Esophagus muscularis mucosa (tissue), 4 donors: ENCODE results near the gene C9orf85. TPM values are rescaled to one million over a fixed set of nuclear protein-coding genes. Genes with fewer than 3 reads are reported as not detected.
"Not testable (repeated sequence)": the region's sequence is repeated elsewhere in the genome, so short reads cannot be mapped to it uniquely, and the experiment has no call there.

Experiments used
- DNase-seq: peaks from one replicate; pipeline ENCODE4 v3.0.0-alpha.2; 2017; ENCODE audit errors: extremely low spot score
- H3K27ac ChIP-seq, 4 donors: fragments of 200-600 bp; sonication (generic); replicated peaks in 1 of 4; 1 replicate in 3 of 4; 2 replicates in 1 of 4; pipeline ENCODE4 v1.5.1; 2016 to 2019; ENCODE audit warnings: mild to moderate bottlenecking in 1 of 4
- H3K27me3 ChIP-seq, 4 donors: fragments of 200-600 bp; sonication (generic); one replicate each; pipeline versions ENCODE4 v1.5.1 to v1.6.0; 2016 to 2019
- H3K36me3 ChIP-seq, 4 donors: fragments of 200-600 bp; sonication (generic); one replicate each; pipeline ENCODE4 v1.5.1; 2016 to 2019
- H3K4me1 ChIP-seq, 4 donors: fragments of 200-600 bp; sonication (generic); one replicate each; pipeline ENCODE4 v1.5.1; 2016 to 2019
- H3K4me3 ChIP-seq, 4 donors: fragments of 200-600 bp; sonication (generic); 1 replicate in 2 of 4; 2 replicates in 2 of 4; pipeline ENCODE4 v1.5.1; 2016 to 2019; ENCODE audit warnings: mild to moderate bottlenecking in 4 of 4, moderate library complexity in 1 of 4
- H3K9me3 ChIP-seq, 4 donors: fragments of 200-600 bp; sonication (generic); 1 replicate in 3 of 4; 2 replicates in 1 of 4; pipeline ENCODE4 v1.5.1; 2016 to 2019
- CTCF ChIP-seq, 3 experiments: fragments of 200-600 bp in 2 of 3; fragments of 450-650 bp in 1 of 3; sonication (generic) in 2 of 3; IDR thresholded peaks; one replicate each; pipeline ENCODE4 v1.5.1; 2017 to 2019; ENCODE audit warnings: antibody characterized with exemption in 3 of 3, mild to moderate bottlenecking in 2 of 3, moderate library complexity in 1 of 3
- EP300 ChIP-seq: sonication (generic); formaldehyde crosslinking; IDR thresholded peaks from one replicate; pipeline ENCODE4 v1.6.1; 2017; ENCODE audit warnings: antibody characterized with exemption
- POLR2A ChIP-seq: fragments of 450-650 bp; IDR thresholded peaks from one replicate; pipeline ENCODE4 v1.6.1; 2017; ENCODE audit warnings: antibody characterized with exemption, moderate library complexity, mild to moderate bottlenecking, low read depth
- POLR2AphosphoS5 ChIP-seq, 2 donors: sonication (generic); formaldehyde crosslinking; IDR thresholded peaks; one replicate each; pipeline ENCODE4 v1.6.1; 2017; ENCODE audit warnings: antibody characterized with exemption in 2 of 2
- WGBS: methylation state at CpG from one replicate; pipeline ENCODE4 v1.1.5; 2018; 5-methylcytosine and 5-hydroxymethylcytosine counted together
- intact Hi-C: fragments of 100-400 bp; cut with DNase I; formaldehyde crosslinking; loops from one replicate; pipeline ENCODE4 v1.15.1; 2023
- total RNA-seq, 4 donors: library from RNA; depleted of rRNA; stranded (reverse); fragments of >200 nt; gene quantifications; one replicate each; pipeline versions ENCODE4 v1.1.0 to v1.2.1, GENCODE V29; 2016

The C9orf85 gene
- total RNA-seq, 4 donors from 2014 or later: 5.8 to 12.3 (median 8.5) TPM

DNA sequence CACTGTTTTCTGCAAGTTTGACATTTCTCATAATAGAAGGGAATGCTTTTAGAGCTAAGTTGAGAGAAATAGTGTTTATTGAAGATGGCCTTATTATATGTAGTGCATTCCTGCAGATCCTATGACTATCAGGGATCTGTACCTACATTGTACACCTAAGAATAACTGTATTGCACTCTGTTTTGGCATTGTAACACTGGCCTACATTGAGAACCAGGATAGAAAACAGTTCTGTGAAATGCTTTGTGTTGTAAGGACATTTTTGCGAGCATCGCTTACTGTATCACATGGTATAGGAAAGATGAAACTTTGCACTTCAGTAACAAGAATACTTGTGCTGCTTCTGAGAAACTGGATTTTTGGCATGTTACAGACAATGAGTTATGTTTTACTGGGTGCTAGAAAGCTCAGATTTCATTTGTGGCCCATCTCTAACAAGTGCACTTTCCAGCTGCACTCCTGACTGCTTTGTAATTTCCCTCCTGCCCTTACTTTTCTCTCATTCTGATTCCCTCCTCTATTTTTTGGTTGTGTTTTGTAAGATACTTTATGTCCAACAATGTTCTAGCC lies 30.6 kb downstream of the C9orf85 start:
- intact Hi-C loops: no loop called here
- no peaks in the 10 kb centered on the region for H3K9me3 ChIP-seq
- peaks cover 11 to 33% (median 14%) of the 10 kb centered on the region in 4 donors for H3K4me1 ChIP-seq
- H3K27ac ChIP-seq: no peak overlapping the region
- 94% methylated on average over 2 of the region's 2 CpGs for WGBS
- no peak overlapping the region for H3K4me3 ChIP-seq
- TF ChIP-seq POLR2A (no peak), EP300 (no peak), POLR2AphosphoS5 (IDR thresholded peaks at IDR 0.05) (no peak), CTCF (IDR thresholded peaks at IDR 0.05) (no peak)
- H3K27me3 ChIP-seq: no peaks in the 10 kb centered on the region
- DNase-seq: no peak
- no peaks in the 10 kb centered on the region for H3K36me3 ChIP-seq

DNA sequence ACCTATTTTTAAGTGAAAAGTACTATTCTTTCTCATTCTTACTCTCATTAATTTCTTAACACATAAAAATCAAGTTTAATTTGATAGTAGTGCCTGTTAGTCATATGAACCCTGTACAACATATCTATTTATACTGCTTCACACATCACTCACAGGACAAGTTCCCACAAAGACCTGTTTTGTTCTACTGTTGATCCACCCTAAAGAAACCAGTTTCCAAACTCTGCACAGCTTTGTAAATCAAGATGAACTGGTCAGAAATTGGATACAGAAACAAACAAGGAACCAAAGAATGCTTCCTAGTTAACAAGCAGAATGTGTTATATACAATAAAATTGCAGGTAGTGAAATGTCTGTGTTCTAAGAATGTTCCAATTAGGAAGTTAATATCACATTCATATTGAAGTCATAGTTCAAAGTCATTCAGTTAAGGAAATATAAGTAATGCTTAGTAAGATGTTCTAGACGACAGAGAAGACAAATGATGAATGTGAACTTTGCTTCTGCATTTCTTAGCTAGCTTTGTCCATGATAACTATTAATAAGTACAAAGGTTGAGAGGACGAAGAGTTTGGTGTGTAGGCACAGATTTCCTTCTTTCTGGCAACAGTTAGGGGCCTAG lies 33.4 kb downstream of the C9orf85 start:
- peaks cover 0 to 16% (median 4%) of the 10 kb centered on the region in 4 donors for H3K36me3 ChIP-seq
- no peak overlapping the region for H3K4me3 ChIP-seq
- TF ChIP-seq POLR2AphosphoS5 (IDR thresholded peaks at IDR 0.05) (no peak), POLR2A (no peak), EP300 (no peak), CTCF (IDR thresholded peaks at IDR 0.05) (no peak)
- H3K27ac ChIP-seq: no peak overlapping the region
- peaks cover 11 to 33% (median 14%) of the 10 kb centered on the region in 4 donors for H3K4me1 ChIP-seq
- intact Hi-C loops: no loop called here
- WGBS: 51% methylated on average over 2 of the region's 2 CpGs
- no peaks in the 10 kb centered on the region for H3K9me3 ChIP-seq
- no peak for DNase-seq
- no peaks in the 10 kb centered on the region for H3K27me3 ChIP-seq

- intact Hi-C loops, H3K9me3 ChIP-seq, DNase-seq, H3K4me1 ChIP-seq, H3K27ac ChIP-seq, H3K27me3 ChIP-seq, H3K4me3 ChIP-seq: not testable (repeated sequence)
- 80% methylated on average over 2 of the region's 2 CpGs for WGBS
- peaks cover 0 to 34% (median 6%) of the 10 kb centered on the region in 4 donors for H3K36me3 ChIP-seq
Observed at GRCh38 chr9:71954652-71955051, 43.2 kb downstream of the C9orf85 start.

DNA sequence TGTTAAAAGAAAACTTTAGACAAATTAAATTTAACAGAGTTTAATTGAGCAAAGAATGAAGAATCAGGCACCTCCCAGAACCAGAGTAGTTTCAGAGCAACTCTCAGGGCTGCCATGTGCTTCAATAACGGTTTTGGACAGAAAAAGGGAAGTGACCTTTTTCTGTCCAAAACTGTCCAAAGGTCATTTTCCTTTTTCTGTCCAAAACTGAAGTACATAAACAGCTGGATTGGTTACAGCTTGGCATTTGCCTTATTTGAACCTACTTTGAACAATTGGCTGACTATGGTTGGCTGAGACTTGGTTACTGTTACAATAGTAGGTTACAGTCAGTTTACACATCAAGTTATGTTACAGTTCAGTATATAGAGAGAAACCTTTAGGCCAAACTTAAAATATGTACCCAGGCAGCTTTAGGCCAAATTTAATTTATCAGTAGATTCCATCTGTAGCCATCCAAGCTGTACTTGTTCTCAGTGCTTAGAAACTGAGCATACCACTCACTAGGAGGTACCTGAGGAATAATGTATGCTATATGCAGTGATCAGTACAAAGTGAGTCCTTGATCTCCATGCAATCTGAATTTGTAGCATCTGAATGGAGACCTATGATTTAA lies 44.0 kb downstream of the C9orf85 start:
- TF ChIP-seq POLR2AphosphoS5 (IDR thresholded peaks at IDR 0.05) (no peak), POLR2A (no peak), CTCF (IDR thresholded peaks at IDR 0.05) (no peak), EP300 (no peak)
- WGBS: 64% methylated on average over 1 of the region's 1 CpG
- Histone ChIP-seq H3K27me3 (no peaks in the 10 kb centered on the region), H3K4me1 (no peaks in the 10 kb centered on the region), H3K4me3 (no peak overlapping the region), H3K27ac (no peak overlapping the region), H3K9me3 (no peaks in the 10 kb centered on the region), H3K36me3 (peaks cover 0 to 28% (median 5%) of the 10 kb centered on the region in 4 donors)
- no peak for DNase-seq
- intact Hi-C loops: no loop called here

GRCh38 chr9:71962328-71962727 lies 50.9 kb downstream of the C9orf85 start:
- no peaks in the 10 kb centered on the region for H3K27me3 ChIP-seq
- 85% methylated on average over 4 of the region's 4 CpGs for WGBS
- H3K9me3 ChIP-seq: no peaks in the 10 kb centered on the region
- H3K4me3 ChIP-seq: no peak overlapping the region
- no peak for TF ChIP-seq POLR2AphosphoS5 (IDR thresholded peaks at IDR 0.05)
- no peak for DNase-seq
- no peak overlapping the region for H3K27ac ChIP-seq
- H3K36me3 ChIP-seq: peaks cover 0 to 28% (median 9%) of the 10 kb centered on the region in 4 donors
- no peaks in the 10 kb centered on the region for H3K4me1 ChIP-seq
- intact Hi-C loops: no loop called here

- H3K9me3 ChIP-seq, H3K4me3 ChIP-seq, H3K27ac ChIP-seq, H3K4me1 ChIP-seq, DNase-seq, H3K27me3 ChIP-seq, intact Hi-C loops: not testable (repeated sequence)
- H3K36me3 ChIP-seq: peaks cover 0 to 27% (median 9%) of the 10 kb centered on the region in 4 donors
- 90% methylated on average over 23 of the region's 29 CpGs for WGBS
Observed at GRCh38 chr9:71963471-71963996, 52.1 kb downstream of the C9orf85 start.
